Measurements from ENCODE around the gene NAV2. TPM values are rescaled to one million over a fixed set of nuclear protein-coding genes. Genes with fewer than 3 reads are reported as not detected.

The NAV2 gene
- total RNA-seq, 1 experiment from 2014 or later: 32.3 TPM

- DNase-seq (ENCODE audit: low read depth): no peak
Measured at GRCh38 chr11:19744130-19744529, 31.5 kb downstream of the NAV2 start.

DNA sequence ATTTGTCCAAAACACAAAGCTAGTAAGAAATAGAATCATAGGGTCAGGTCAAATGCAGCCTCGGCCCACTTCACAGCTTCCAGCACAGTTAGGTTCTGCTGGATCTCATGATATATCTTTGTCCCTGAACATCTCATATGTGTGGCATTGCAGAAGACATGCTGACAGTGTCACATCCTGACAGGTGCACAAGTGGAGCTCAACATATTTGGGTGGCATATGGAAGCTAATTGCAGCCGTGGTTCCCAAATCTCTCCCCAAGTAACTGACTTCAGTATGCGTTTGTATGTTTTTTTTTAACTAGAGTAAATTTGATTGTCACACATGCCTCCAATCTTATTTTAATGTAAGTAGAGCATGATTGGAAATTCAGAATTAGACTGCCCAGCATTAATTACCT is 33.4 kb downstream of the NAV2 start:
- no peak for DNase-seq (ENCODE audit: low read depth)

GRCh38 chr11:19747634-19748033 is 35.0 kb downstream of the NAV2 start:
- DNase-seq (ENCODE audit: low read depth): no peak

- no peak for DNase-seq (ENCODE audit: low read depth)
Measured at GRCh38 chr11:19751055-19751454, 38.4 kb downstream of the NAV2 start.

DNA sequence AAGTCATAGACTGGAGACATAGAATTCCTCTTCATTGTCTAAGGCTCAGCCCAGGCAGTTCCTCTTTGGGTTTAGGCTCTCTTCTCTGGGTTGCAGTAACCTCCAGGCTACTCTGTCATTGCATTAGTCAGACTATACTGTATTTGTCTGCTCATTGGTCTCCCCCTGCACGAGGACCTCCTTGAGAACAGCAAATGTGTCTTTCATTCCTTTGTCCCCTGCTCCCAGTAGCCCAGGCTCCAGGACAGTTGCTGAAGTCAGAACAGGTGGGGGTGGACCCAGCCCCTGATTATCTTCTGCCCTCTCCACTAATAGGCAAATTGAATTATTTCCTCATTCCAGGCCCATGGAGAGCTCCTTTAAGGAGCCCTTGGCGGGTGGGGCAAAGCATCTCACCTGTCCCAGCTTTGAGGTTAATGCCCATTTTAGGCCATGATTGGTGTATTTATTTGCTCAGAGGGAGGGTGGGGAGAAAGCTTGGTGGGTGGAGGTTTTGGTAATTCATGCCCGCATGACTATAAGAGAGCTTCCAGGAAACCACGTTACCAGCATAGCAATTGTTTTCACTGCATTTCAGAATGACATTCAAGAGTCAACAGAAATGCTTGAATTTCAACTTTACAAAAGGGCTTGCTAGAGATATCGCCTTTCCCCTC is 40.9 kb downstream of the NAV2 start:
- peak; percentile 23 for DNase-seq (ENCODE audit: low read depth)

DNA sequence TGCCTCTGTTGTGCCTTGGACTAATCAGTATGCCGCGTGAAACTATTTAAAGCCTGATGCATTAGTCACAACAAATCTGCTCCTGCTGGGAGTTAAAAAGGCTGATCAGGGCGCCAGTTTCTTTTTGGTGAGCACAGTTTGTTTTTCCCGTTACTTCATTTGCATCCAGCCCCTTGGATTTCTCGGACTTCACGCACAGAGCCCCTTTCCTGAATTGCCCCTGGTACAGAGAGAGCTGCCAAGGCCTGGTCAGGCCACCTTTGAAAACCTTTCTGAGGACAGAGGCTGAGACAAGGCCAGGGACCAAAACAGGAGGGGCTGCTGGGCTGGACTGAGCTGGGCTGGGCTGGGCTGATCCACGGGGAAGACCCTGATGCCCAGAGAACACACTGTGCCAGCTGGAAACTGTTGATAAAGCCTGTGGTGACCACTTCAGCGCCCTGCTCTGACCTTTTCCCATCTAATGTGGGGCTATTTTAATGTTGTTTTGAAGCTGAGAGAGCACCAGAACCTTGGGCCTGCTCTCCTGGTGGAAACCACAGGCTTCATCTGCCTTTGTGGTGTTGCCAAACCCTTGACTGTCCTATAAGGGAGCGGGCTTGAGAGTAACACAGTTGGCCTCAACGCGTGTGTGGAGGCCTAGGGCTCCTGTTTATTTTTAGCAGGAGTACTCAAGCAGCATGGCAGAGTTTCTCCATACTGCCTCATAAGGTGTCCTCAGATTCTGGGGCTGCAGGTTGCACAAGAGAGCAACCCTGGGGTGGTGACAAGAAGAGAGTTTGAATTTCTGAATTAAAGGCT is 44.2 kb downstream of the NAV2 start:
- peak; percentile 23 for DNase-seq (ENCODE audit: low read depth)

DNA sequence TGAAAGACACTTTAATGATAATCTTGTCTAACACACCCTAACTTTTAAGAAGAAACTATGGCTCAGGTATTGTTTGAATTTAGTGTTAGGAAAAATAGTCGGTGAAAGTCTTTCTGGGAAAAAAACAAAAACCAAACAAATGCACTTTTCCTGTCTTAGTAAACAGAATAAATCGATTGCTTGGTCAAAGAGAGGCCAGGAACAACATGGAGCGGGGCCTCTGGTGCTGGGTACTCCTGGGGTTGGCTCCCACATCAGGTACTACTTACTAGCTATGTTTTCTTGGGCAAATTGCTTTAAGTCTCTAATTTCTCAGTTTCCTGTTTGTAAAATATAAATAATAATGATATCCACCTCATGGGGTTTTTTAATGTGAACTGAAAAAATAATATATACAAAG is 46.8 kb downstream of the NAV2 start:
- DNase-seq (ENCODE audit: low read depth): no peak

DNA sequence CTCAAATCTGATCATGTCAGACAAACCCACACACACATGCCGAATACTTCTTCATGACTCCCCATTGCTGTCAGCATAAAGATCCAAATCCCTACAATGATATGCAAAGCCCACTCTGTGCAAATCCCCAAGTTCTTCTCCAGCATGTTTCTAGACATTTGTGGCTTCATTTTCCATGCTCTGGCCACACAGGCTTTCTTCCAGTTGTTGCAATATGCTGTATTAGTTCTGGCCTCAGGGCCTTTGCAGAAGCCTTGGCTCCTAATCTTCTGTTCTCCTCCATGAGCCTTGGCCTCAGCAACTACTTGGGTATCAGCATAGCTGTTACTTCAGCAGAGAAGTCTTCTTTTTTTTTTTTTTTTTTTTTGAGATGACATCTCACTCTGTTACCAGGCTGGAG is 49.6 kb downstream of the NAV2 start:
- DNase-seq (ENCODE audit: low read depth): no peak

DNA sequence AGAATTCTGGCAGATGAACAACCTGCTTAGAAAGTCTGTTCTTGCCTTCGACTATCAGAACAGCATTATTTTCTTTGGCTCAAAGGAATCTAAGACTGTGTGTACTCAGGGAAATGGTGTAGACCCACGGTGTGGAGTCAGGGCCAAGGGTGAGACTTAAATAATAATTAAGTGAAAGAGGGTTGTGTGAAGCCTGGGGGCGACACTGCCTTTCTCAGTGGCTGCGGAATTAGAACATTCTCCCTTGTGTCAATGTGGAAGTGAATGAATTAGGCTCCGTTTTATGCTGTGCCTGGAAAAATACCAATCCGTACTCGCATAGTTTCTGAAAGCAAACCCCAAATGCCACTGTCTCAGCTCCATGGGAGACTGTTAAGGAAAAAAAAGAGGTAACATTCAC is 50.7 kb downstream of the NAV2 start:
- no peak for DNase-seq (ENCODE audit: low read depth)

DNA sequence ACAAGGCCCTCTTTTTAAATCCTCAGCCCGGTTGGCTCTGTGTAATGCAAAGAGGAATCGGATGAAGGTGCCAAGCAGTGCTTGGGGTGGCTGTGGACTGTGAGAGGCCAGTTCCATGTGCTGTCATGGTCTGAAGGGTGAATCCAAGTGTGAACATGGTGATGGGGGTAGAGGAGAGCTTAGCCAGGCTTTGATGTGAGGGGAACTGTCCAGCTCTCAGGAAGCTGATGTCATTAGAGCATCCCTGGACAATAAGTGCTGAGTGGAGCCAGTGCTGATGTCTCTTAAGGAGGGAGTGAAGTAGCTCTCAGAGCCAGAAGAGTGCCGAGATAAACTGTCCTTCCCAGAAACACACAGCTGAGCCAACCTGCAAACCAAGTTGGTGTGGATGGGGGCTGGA is 53.6 kb downstream of the NAV2 start:
- DNase-seq (ENCODE audit: low read depth): peak; percentile 29

DNA sequence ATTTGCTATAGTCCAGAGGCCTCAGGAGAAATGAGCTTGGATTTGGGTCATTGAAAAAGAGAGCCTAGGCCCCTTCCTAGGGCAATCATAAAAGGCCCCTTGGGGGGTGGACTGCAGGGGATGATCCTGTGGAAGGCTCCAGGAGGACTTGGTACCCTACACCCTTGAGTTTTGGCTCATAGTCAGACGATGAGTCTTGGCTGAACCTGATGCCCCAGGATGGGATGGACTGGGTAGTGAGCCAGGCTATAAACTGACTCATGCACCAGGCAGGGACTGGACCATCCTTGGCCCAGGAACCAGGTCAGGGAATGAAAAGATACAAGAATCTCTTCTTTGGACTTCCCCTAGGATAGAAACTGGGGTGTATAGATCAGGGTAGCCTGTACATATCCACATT is 54.2 kb downstream of the NAV2 start:
- DNase-seq (ENCODE audit: low read depth): peak; percentile 43

DNA sequence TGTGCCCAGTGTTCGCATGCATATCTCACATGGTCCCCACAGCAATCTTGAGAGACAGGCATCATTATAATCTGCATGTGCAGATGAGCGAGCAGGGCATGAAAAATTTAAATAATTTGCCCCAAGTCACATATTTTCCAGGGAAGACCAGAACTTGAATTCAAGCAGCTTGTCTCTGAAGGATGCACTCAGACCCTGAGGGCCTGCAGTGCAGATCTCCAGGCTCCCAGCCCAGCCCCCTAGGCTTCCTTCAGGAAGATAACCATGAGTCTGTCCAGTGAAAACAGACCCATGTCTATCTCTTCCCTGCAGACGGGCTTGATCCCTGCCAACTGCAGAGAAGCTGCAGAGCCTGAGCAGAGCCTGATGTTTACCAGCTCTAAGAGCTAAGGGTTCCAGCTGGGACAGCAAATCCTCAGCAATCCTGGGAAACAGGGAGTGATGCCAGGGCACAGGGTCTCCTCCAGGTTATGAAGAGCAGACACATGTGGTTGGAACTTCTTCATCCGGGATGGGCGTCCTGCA is 55.1 kb downstream of the NAV2 start:
- DNase-seq (ENCODE audit: low read depth): no peak

DNA sequence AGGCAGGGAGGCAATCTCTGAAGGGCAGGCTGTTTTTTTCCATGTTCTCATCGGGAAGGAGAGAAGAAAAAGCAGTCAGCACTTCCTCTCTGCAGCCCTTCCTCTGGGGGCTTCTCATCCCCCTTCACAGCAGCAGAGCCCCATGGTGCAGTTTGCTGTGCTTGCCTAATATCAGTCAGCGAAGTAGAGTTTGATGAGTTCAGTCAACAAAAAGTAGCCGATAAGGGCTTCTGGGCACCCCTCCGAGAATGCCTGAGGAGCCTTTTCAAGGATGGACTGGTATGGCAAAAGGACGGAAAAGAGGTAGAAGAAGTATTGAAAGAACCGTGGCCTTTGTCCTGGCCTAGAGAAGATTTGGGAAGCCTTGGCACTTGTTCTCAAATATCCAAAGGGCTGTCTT is 55.6 kb downstream of the NAV2 start:
- no peak for DNase-seq (ENCODE audit: low read depth)

DNA sequence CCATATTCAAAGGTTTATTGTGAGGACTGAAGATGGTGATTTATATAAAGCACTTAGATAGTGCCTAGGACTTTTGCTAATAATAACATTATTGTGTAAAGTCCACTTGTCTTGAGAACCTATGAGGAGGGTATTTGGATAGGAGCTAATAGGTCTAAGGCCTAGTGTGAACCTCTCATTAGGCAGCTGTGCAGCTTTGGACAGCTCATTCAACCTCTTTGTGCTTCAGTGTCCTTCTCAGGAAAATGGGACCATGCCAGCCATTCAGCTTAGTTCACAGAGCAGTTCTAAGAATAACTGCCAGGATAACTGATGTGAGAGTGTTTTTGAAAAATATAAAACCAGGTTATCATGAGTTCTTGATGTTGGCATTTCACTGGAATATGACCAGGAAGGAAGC is 56.2 kb downstream of the NAV2 start:
- no peak for DNase-seq (ENCODE audit: low read depth)

DNA sequence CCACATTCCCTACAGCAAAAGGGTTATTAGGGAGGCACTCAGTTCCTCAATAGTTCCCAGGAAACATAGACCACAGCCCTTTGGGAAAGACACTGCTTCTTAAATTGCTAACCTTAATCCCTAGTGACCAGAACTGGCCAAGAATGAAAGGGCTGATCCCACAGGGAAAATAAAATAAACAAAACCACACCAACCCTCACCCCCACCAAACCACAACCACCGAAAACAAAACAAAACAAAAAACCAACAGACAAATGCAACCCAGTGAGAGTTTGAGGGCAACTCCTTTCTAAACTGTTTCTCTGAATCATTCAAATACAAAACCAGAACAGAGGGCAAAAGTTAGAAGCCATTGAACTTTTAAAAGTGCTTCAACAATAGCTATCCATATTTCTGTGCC is 57.2 kb downstream of the NAV2 start:
- peak; percentile 96 for DNase-seq (ENCODE audit: low read depth)

DNA sequence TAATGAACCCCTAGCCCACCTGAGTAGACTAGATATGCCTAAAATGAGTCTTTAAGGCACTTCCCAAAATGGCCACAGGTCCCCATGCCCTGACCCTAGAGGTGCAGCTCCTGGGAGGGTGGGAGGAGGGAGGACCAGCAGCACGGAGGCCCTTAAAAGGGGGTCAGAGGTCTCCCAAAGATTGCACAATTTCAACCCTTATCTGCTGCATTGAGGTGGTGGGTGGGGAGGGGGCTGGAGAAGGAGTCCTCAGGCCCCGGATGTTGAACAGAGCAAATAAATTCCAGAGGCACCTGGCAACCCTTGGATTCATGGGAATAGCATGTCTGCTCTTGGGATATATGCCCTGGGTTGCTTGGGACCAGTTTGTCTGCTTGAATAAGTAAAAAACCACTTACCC is 57.6 kb downstream of the NAV2 start:
- no peak for DNase-seq (ENCODE audit: low read depth)

DNA sequence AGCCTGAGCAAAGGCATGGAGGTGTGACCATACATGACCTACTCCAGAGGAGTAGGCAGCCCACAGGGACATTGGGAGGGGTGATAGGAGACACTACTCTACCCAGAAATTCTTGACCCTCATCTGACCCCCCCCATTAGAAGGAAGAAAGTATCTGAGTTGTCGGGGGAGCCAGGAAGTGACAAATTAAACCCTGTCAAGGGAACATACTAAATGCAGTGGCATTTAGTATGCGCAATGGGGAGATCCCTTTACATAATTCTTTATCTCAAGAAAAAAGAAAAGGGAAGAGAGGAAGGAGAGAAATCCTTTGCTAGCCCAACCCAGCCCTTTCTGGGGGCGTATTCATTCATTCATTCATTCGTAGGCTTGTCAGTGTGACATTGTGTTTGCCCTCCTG is 58.8 kb downstream of the NAV2 start:
- no peak for DNase-seq (ENCODE audit: low read depth)

DNA sequence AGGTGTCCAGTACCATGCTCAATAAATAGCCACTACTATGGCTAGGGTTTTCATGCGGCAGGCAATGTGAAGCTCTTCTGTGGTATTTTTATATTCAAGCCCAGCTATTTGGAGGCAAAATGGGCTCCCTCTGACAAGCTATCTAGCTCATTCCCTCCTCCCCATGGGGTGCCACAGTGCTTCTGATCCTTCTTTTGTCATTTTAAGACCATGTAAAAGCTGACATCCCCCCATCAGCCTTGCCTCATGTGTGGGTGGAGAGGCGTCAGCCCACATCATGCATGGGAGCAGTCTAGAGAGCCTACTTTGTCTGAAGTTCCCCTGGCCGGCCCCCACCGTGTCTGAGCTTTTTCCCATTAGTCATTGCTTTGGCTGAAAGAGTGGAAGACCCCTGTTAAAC is 59.8 kb downstream of the NAV2 start:
- DNase-seq (ENCODE audit: low read depth): no peak

- DNase-seq (ENCODE audit: low read depth): no peak
Measured at GRCh38 chr11:19774329-19774728, 61.7 kb downstream of the NAV2 start.

DNA sequence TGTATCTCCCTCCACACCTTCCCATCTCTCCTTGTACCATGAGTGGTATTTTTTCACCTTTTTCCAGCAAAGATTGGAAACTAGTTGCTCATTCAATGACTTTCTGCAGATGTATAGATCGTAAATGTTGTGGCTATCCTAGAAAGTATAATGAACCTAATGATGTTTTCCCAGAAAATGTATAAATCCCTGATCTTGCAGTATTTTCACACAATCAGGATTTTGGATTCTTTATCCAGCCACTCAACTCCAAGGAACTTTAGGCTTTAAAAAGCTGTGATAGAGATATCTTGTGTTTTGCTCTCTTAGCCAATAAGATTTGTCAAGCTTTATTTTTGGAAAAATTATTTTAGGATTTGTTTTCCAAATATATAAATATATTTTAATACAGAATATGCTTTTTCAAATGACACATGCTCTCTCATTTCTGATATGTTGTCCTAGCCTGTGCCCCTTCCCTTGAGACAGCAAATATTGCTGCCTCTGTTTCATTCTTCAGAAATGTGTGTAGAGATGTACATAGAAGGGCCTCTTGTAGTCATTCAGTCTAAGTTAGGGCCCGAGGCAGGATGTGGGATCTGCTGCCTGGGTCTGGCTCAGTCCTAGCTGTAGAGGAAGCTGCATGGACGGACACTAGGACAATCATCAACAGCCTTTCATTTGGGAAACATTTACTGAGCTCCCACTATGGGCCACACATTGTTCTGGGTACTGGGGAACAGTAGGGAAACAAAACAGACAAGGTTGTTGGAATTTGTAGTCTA is 62.4 kb downstream of the NAV2 start:
- no peak for DNase-seq (ENCODE audit: low read depth)

DNA sequence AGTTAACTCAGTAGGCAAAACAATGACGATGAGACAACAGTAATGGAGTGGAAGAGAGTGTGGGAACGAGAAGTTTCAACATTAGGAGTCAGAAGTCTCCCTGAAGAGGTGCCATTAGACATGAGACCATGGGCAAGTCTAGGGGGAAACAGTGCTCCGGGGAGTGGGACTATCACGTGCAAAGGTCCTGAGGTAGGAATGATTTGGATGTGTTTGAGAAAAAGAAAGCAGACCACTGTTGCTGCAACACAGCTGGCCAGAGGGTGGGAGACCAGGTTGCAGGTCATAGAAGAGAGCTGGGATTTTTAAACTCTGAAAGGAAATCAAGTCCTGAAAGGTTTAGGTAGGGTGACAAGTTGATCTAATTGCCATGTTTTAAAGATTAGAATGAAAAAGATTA is 63.0 kb downstream of the NAV2 start:
- no peak for DNase-seq (ENCODE audit: low read depth)

DNA sequence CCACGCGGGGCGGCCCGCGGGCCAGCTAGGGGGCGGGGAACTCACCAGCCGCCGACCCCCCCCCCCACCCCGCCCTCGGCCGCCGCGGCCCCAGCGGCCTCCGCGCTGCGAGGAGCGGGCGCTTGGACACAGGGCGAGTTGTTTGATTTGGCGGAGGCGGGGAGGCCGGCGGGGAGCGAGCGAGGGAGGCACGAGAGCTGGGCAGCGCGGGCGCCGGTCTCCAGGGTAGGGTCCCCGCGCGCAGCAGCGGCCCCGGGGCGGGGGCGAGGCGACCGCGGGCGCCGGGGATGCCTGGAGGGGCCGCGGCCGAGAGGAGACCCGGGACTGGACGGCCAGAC is 64.4 kb downstream of the NAV2 start:
- DNase-seq (ENCODE audit: low read depth): no peak

Data from LHCN-M2 (cell line).